ENCODE data around the gene FGF12.

FGF12 gene

GRCh38 chr3:192496905-192497587 is 230.3 kb downstream of the FGF12 start:
- in situ Hi-C loops (cut with HindIII; ENCODE audit: low sequenced_read_pairs), result no loop called here

DNA sequence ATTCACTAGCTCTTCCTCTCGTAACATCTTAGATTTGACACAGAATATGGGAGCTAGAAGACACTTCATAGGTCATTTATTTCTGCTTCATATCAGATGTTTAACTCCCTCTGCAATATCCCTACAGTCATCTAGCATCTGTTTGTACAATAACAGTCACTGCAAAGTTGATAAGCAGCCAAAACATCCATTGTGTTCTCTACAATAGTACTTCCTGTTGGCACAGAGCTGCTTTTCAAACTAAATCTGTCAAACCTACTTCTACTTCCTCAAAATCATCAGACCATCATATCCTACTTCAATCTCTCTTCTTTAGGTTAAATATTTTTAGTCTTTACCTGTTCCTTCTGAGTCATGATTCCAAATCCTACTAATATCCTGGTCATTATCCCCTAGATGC is 233.2 kb downstream of the FGF12 start:
- H3K4me3 ChIP-seq (ENCODE audit: low read depth, low read length), result no peak overlapping the region
- in situ Hi-C loops (cut with HindIII; ENCODE audit: low sequenced_read_pairs), result no loop called here
- no peak for DNase-seq (ENCODE audit: low read depth, low spot score)
- TF ChIP-seq CTCF (IDR thresholded peaks at IDR 0.05; ENCODE audit: low read depth, low read length), result no peak

More at GRCh38 chr3:192496905-192497587, 230.3 kb downstream of the FGF12 start:
- no peak for TF ChIP-seq CTCF (IDR thresholded peaks at IDR 0.05; ENCODE audit: low read depth, low read length)
- H3K4me3 ChIP-seq (ENCODE audit: low read depth, low read length), result no peak overlapping the region
- DNase-seq (ENCODE audit: low read depth, low spot score), result no peak

GRCh38 chr3:192490720-192491119 is 236.6 kb downstream of the FGF12 start:
- no peak for TF ChIP-seq CTCF (IDR thresholded peaks at IDR 0.05; ENCODE audit: low read depth, low read length)
- DNase-seq (ENCODE audit: low read depth, low spot score), result no peak
- no peak overlapping the region for H3K4me3 ChIP-seq (ENCODE audit: low read depth, low read length)
- in situ Hi-C loops (cut with HindIII; ENCODE audit: low sequenced_read_pairs), result no loop called here

GRCh38 chr3:192489579-192489978 is 237.8 kb downstream of the FGF12 start:
- no peak for DNase-seq (ENCODE audit: low read depth, low spot score)
- in situ Hi-C loops (cut with HindIII; ENCODE audit: low sequenced_read_pairs), result no loop called here
- no peak overlapping the region for H3K4me3 ChIP-seq (ENCODE audit: low read depth, low read length)
- no peak for TF ChIP-seq CTCF (IDR thresholded peaks at IDR 0.05; ENCODE audit: low read depth, low read length)

DNA sequence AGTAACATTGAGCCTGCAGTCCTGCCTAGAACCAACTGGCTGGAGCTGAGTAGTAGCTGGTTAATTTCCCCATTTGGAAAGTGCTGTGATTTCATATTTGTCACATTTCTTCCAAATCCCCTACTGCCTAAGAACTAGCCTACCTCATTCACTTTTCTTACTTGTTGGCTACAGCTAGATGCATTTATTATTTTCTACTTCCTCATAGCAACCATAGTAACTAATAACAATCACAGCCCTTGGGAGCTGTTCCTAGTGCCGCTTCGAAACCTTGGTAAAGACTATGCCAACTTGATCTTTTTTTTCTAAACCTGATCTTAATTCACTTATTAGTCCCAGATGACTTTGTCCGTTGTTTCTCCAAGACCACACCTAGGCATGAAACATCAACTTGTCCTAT is 240.3 kb downstream of the FGF12 start:
- H3K4me3 ChIP-seq (ENCODE audit: low read depth, low read length), result no peak overlapping the region
- in situ Hi-C loops (cut with HindIII; ENCODE audit: low sequenced_read_pairs), result no loop called here
- TF ChIP-seq CTCF (IDR thresholded peaks at IDR 0.05; ENCODE audit: low read depth, low read length), result no peak
- no peak for DNase-seq (ENCODE audit: low read depth, low spot score)

GRCh38 chr3:192482809-192483208 is 244.5 kb downstream of the FGF12 start:
- in situ Hi-C loops (cut with HindIII; ENCODE audit: low sequenced_read_pairs), result no loop called here
- DNase-seq (ENCODE audit: low read depth, low spot score), result peak; percentile 30
- H3K4me3 ChIP-seq (ENCODE audit: low read depth, low read length), result no peak overlapping the region
- no peak for TF ChIP-seq CTCF (IDR thresholded peaks at IDR 0.05; ENCODE audit: low read depth, low read length)
